Heart left ventricle (tissue), 16 donors: ENCODE measurements around the gene NCLN. TPM values are rescaled to one million over a fixed set of nuclear protein-coding genes. Genes with fewer than 3 reads are reported as not detected.
"Not testable (repeated sequence)": the region's sequence is repeated elsewhere in the genome, so short reads cannot be mapped to it uniquely, and the experiment has no call there.

ENCODE experiments used
- ATAC-seq, 4 donors: fragments of 200-7000 bp; cut with Tn5 transposase; one replicate each; pipeline ENCODE4 v1.9.1; 2020 to 2022; ENCODE audit warnings: moderate library complexity in 4 of 4, mild to moderate bottlenecking in 3 of 4, moderate number of reproducible peaks in 1 of 4
- DNase-seq, 5 donors: peaks; one replicate each; pipeline ENCODE4 v3.0.0-alpha.2; 2020
- H3K27ac ChIP-seq, 12 donors: fragments of 200-600 bp; sonication (generic) in 4 of 12; one replicate each; pipeline versions ENCODE4 v1.5.0 to v1.8.0; 2016 to 2022; ENCODE audit warnings: mild to moderate bottlenecking in 2 of 12
- H3K27me3 ChIP-seq, 9 donors: fragments of 200-600 bp; sonication (generic) in 2 of 9; one replicate each; pipeline versions ENCODE4 v1.5.1 to v1.8.0; 2016 to 2022; ENCODE audit warnings: mild to moderate bottlenecking in 3 of 9
- H3K36me3 ChIP-seq, 9 donors: fragments of 200-600 bp; sonication (generic) in 2 of 9; one replicate each; pipeline versions ENCODE4 v1.5.0 to v1.8.0; 2018 to 2022; ENCODE audit warnings: mild to moderate bottlenecking in 2 of 9
- H3K4me1 ChIP-seq, 12 donors: fragments of 200-600 bp; sonication (generic) in 4 of 12; one replicate each; pipeline versions ENCODE4 v1.5.0 to v1.8.0; 2016 to 2022; ENCODE audit warnings: mild to moderate bottlenecking in 3 of 12
- H3K4me3 ChIP-seq, 12 donors: fragments of 200-600 bp; sonication (generic) in 4 of 12; one replicate each; pipeline versions ENCODE4 v1.5.0 to v1.8.0; 2017 to 2022; ENCODE audit warnings: mild to moderate bottlenecking in 9 of 12, moderate library complexity in 4 of 12
- H3K9me3 ChIP-seq, 12 donors: fragments of 200-600 bp; sonication (generic) in 4 of 12; one replicate each; pipeline versions ENCODE4 v1.5.0 to v1.8.0; 2016 to 2022; ENCODE audit warnings: mild to moderate bottlenecking in 1 of 12
- POLR2A ChIP-seq, 2 donors: fragments of 450-650 bp; IDR thresholded peaks; one replicate each; pipeline ENCODE4 v1.6.1; 2017; ENCODE audit warnings: antibody characterized with exemption in 2 of 2, mild to moderate bottlenecking in 2 of 2, moderate library complexity in 2 of 2
- WGBS, 4 donors: extraction: QIAGEN DNeasy Blood & Tissue Kit in 2 of 4; methylation state at CpG; one replicate each; pipeline versions ENCODE4 v1.1.5 to v1.1.7; 2013 to 2018; 5-methylcytosine and 5-hydroxymethylcytosine counted together
- intact Hi-C, 10 donors: fragments of 100-400 bp; cut with DNase I; formaldehyde crosslinking; loops; one replicate each; pipeline versions ENCODE4 v1.11.1 to v1.14.2; 2022
- polyA plus RNA-seq, 2 donors: library from polyadenylated mRNA; stranded (reverse); fragments of 200-250 nt; gene quantifications; one replicate each; pipeline ENCODE4 v1.2.3, GENCODE V29; 2013
- total RNA-seq, 9 donors: library from RNA; depleted of rRNA in 2 of 9; stranded (reverse); fragments of >200 nt in 2 of 9; fragmentation: NEBNext Ultra II Directional in 3 of 9; extraction: Animal tissue kit (Norgen Biotek cat#: 25700) in 3 of 9; gene quantifications; one replicate each; pipeline versions ENCODE4 v1.1.0 to v1.2.4, GENCODE V29; 2016 to 2023
- TF ChIP-seq, protein P1 (sequence below), 12 donors: fragments of 200-600 bp; sonication (generic) in 4 of 12; IDR thresholded peaks; one replicate each; pipeline versions ENCODE4 v1.5.0 to v1.8.0; 2018 to 2022; ENCODE audit warnings: antibody characterized with exemption in 12 of 12, mild to moderate bottlenecking in 5 of 12
- donor health status: ischemic (EF 13 %, LVEDD 7.1; RV severe dilation, severe dysfunction).
- donor health status: healthy with polysubstance abuse.
- donor health status: DM: no; HTN: yes; CAD: no.
- donor health status: DM: no; HTN: no; CAD: no.
- donor health status: ischemic (EF 25% LVEDD 6.9; RV normal size, moderate dysfunction).
- donor health status: ischemic (EF 25% LVEDD 5.7; RV mildly dilated, moderate dysfunction).
- donor health status: healthy.
- donor health status: DM: yes; HTN: yes; CAD: no.
- donor health status: ischemic (EF 35%, LVEDD 5.7; RV mildly dilated, moderate dysfunction).
- donor health status: nonischemic (EF 11% LVEDD 7.7; RV severe dilation, severe dysfunction).
- donor health status: DM: yes; HTN: yes; CAD: no.
- donor health status: PGD.
- donor health status: ischemic (EF 29% LVEDD 5.4; RV normal size, mild dysfunction).
- donor health status: nonischemic (EF 23%, LVEDD 6.1; RV moderate dilation, normal function).

NCLN gene
- total and polyA plus RNA-seq, 11 donors = 16.7 to 67.5 (median 26.4) TPM

DNA sequence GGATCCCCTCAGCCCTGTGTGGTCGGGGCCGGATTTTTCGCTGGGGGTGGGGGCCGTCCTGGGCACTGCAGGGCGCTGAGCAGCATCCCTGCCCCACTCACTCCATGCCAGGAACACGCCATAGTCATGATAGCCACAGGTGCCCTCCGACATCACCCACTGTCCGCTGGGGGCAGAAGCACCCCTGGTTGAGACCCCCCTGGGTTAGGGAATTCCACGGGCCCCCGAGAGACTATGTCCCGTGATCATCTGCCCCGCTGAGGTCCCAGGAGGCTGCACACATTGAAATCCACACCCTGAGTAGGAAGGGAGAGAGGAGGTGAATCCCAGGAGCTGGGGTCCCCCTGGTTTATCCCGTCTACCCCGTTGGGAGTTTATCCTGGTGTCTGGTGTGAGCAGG is 16.2 kb downstream of the NCLN start:
- no peak overlapping the region for H3K4me3 ChIP-seq
- WGBS, 4 donors = 88 to 100% (median 95%) methylated on average over 6 to 14 of the region's 14 CpGs
- H3K36me3 ChIP-seq = peaks cover 0 to 63% (median 33%) of the 10 kb centered on the region in 9 donors

DNA sequence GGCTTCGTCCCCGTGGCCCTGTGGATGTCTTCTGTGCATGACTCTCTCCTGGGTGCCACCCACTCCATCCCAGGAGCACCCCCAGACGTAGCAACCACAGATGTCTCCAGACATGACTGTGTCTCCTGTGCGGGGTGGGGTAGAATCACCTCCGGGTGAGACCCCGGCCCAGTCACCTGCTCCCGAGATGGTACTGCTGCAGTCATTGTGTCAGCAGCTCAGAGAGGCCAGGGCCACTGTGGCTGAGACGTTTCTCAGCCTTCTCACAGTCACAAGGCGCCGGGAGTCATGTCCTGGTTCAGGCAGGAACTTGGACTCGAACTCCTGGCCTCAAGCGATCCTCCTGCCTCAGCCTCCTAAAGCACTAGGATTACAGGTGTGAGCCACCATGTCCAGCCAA is 16.6 kb downstream of the NCLN start:
- ATAC-seq = no peak

More for the DNA sequence above, 16.2 kb downstream of the NCLN start:
- no peak for TF ChIP-seq POLR2A (IDR thresholded peaks at IDR 0.05)
- TF ChIP-seq, protein P1, sequence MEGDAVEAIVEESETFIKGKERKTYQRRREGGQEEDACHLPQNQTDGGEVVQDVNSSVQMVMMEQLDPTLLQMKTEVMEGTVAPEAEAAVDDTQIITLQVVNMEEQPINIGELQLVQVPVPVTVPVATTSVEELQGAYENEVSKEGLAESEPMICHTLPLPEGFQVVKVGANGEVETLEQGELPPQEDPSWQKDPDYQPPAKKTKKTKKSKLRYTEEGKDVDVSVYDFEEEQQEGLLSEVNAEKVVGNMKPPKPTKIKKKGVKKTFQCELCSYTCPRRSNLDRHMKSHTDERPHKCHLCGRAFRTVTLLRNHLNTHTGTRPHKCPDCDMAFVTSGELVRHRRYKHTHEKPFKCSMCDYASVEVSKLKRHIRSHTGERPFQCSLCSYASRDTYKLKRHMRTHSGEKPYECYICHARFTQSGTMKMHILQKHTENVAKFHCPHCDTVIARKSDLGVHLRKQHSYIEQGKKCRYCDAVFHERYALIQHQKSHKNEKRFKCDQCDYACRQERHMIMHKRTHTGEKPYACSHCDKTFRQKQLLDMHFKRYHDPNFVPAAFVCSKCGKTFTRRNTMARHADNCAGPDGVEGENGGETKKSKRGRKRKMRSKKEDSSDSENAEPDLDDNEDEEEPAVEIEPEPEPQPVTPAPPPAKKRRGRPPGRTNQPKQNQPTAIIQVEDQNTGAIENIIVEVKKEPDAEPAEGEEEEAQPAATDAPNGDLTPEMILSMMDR (IDR thresholded peaks at IDR 0.05) = no peak
- Histone ChIP-seq H3K27me3 (no peaks in the 10 kb centered on the region), H3K4me1 (no peaks in the 10 kb centered on the region), H3K27ac (no peak overlapping the region), H3K9me3 (no peaks in the 10 kb centered on the region)
- intact Hi-C loops = no loop called here
- DNase-seq (no peak), ATAC-seq (no peak)

DNA sequence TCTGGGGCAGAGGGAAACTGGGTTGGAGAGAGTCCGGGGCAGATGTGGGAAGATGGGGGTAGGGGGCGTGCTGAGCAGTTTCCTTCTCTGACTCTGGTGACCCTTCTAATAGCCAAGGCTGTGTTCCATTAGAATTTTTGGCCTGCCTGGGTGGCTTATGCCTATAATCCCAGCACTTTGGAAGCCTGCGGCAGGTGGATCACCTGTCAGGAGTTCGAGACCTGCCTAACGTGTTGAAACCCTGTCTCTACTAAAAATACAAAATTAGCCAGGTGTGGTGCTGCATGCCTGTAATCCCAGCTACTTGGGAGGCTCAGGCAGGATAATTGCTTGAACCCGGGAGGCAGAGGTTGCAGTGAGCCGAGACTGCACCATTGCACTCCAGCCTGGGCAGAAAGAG is 17.2 kb downstream of the NCLN start:
- H3K27me3 ChIP-seq, DNase-seq, H3K9me3 ChIP-seq, intact Hi-C loops, H3K4me3 ChIP-seq, ATAC-seq, H3K4me1 ChIP-seq, H3K27ac ChIP-seq: not testable (repeated sequence)
- 90 to 97% (median 94%) methylated on average over 5 to 7 of the region's 7 CpGs for WGBS, 4 donors
- peaks cover 0 to 73% (median 43%) of the 10 kb centered on the region in 9 donors for H3K36me3 ChIP-seq

More for the DNA sequence above, 16.6 kb downstream of the NCLN start:
- no peak for DNase-seq
- TF ChIP-seq POLR2A (IDR thresholded peaks at IDR 0.05) = no peak
- TF ChIP-seq, protein P1 (IDR thresholded peaks at IDR 0.05) = no peak
- Histone ChIP-seq H3K4me3 (no peak overlapping the region), H3K27ac (no peak overlapping the region), H3K9me3 (no peaks in the 10 kb centered on the region), H3K4me1 (no peaks in the 10 kb centered on the region), H3K27me3 (no peaks in the 10 kb centered on the region), H3K36me3 (peaks cover 0 to 68% (median 38%) of the 10 kb centered on the region in 9 donors)
- intact Hi-C loops = no loop called here
- WGBS, 4 donors = 90 to 94% (median 91%) methylated on average over 9 to 12 of the region's 12 CpGs

DNA sequence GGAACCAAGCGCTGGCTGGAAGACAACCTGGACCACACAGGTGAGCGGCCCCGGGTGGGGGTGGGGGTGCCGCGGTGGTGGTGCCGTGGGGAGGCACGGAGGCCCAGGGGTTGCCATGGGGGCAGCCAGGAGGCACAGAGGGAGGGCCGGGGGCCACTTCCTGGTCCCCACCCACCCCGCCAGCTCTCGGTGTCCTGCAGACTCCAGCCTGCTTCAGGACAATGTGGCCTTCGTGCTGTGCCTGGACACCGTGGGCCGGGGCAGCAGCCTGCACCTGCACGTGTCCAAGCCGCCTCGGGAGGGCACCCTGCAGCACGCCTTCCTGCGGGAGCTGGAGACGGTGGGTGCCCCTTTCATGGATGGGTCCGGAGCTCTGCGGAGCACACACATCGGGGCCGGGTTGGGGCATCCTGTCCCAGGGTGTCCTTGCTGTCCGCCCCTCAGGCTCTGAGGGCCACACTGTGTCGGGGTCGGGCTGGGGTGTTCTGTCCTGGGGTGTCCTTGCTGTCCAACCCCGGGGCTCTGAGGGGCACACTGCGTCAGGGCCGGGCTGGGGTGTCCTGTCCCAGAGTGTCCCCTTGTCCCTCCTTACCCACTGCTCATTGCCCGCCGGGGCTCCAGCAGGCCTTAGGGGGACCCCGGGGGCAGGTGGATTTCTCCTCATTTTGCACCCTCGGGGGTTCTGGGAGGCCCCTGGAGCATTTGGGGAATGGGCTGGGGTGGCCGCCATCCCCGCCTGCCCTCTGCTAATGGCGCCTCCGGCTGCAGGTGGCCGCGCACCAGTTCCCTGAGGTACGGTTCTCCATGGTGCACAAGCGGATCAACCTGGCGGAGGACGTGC is 18.3 kb downstream of the NCLN start:
- TF ChIP-seq POLR2A (IDR thresholded peaks at IDR 0.05) = no peak
- TF ChIP-seq, protein P1 (IDR thresholded peaks at IDR 0.05) = no peak
- Histone ChIP-seq H3K27me3 (no peaks in the 10 kb centered on the region), H3K27ac (no peak overlapping the region), H3K4me3 (no peak overlapping the region), H3K4me1 (no peaks in the 10 kb centered on the region), H3K9me3 (no peaks in the 10 kb centered on the region), H3K36me3 (peaks cover 0 to 71% (median 46%) of the 10 kb centered on the region in 9 donors)
- intact Hi-C loops = no loop called here
- 93 to 96% (median 96%) methylated on average over 19 to 43 of the region's 43 CpGs for WGBS, 4 donors
- no peak for DNase-seq
- ATAC-seq = peak in 1 of 4 donors; percentile 9
